GM21528 (cell line): ENCODE data around the gene WDR37.
"Not testable (repeated sequence)": the region's sequence is repeated elsewhere in the genome, so short reads cannot be mapped to it uniquely, and the experiment has no call there.

ENCODE experiments used
- ATAC-seq: cut with Tn5 transposase; IDR thresholded peaks from one replicate; pipeline ENCODE4 v1.9.1; 2021; ENCODE audit warnings: mild to moderate bottlenecking, moderate library complexity; ENCODE audit not compliant: unreplicated experiment, low FRiP score

WDR37 gene

GRCh38 chr10:1101946-1102345 is 45.8 kb downstream of the WDR37 start:
- ATAC-seq, result no peak

- no peak for ATAC-seq
Observed at GRCh38 chr10:1102416-1102815, 46.2 kb downstream of the WDR37 start.

GRCh38 chr10:1102831-1103230 is 46.6 kb downstream of the WDR37 start:
- no peak for ATAC-seq

GRCh38 chr10:1103551-1103950 is 47.4 kb downstream of the WDR37 start:
- no peak for ATAC-seq

- ATAC-seq, result no peak
Observed at GRCh38 chr10:1104971-1105370, 48.8 kb downstream of the WDR37 start.

GRCh38 chr10:1107004-1107403 is 50.8 kb downstream of the WDR37 start:
- ATAC-seq, result no peak

- no peak for ATAC-seq
Observed at GRCh38 chr10:1107679-1108078, 51.5 kb downstream of the WDR37 start.

- ATAC-seq, result peak; percentile 61
Observed at GRCh38 chr10:1109795-1110673, 53.8 kb downstream of the WDR37 start.

- ATAC-seq, result no peak
Observed at GRCh38 chr10:1110674-1111119, 54.5 kb downstream of the WDR37 start.

GRCh38 chr10:1114315-1114714 is 58.1 kb downstream of the WDR37 start:
- no peak for ATAC-seq

GRCh38 chr10:1114719-1115606 is 58.8 kb downstream of the WDR37 start:
- no peak for ATAC-seq

GRCh38 chr10:1115607-1115955 is 59.4 kb downstream of the WDR37 start:
- no peak for ATAC-seq

- no peak for ATAC-seq
Observed at GRCh38 chr10:1116051-1116450, 59.9 kb downstream of the WDR37 start.

GRCh38 chr10:1116696-1117280 is 60.6 kb downstream of the WDR37 start:
- no peak for ATAC-seq

GRCh38 chr10:1117651-1118050 is 61.5 kb downstream of the WDR37 start:
- no peak for ATAC-seq

GRCh38 chr10:1118318-1118717 is 62.1 kb downstream of the WDR37 start:
- ATAC-seq, result not testable (repeated sequence)

GRCh38 chr10:1119027-1119426 is 62.8 kb downstream of the WDR37 start:
- no peak for ATAC-seq

GRCh38 chr10:1119501-1119900 is 63.3 kb downstream of the WDR37 start:
- ATAC-seq, result no peak

GRCh38 chr10:1120306-1120705 is 64.1 kb downstream of the WDR37 start:
- ATAC-seq, result no peak

- ATAC-seq, result no peak
Observed at GRCh38 chr10:1120801-1121211, 64.6 kb downstream of the WDR37 start.
